Measurements from ENCODE around the gene PACRG. TPM values are rescaled to one million over a fixed set of nuclear protein-coding genes. Genes with fewer than 3 reads are reported as not detected.

The PACRG gene
- total RNA-seq, 1 experiment from 2014 or later, result 0.44 TPM

DNA sequence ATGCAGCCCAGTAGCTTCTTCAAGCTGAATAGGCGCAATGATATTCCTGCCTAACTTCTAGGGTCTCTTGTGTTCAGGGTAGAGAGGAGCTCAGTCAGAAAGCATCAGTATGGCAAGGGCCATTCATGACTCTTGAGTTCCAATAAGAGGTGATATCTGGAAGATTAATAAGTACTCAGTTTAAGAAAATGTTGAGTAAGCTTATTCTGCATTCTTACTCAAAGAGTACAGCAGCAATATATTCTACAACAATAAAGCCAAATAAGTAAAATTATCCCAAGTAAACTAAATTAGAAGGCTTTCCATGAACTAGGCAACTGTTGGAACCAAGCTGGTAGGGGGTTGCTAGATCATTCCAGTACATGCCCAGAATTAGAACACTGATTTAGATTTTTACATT is 303.2 kb downstream of the PACRG start:
- H3K36me3 Mint-ChIP-seq, result peaks cover 13% of the 10 kb centered on the region
- CTCF ChIA-PET, result no interaction called here
- no peaks in the 10 kb centered on the region for H3K27me3 Mint-ChIP-seq (ENCODE audit: low read depth)
- ATAC-seq (no peak), DNase-seq (ENCODE audit: low spot score) (no peak)
- peaks cover 12% of the 10 kb centered on the region for H3K4me1 Mint-ChIP-seq
- no peak overlapping the region for H3K27ac Mint-ChIP-seq
- TF ChIP-seq, protein P1, sequence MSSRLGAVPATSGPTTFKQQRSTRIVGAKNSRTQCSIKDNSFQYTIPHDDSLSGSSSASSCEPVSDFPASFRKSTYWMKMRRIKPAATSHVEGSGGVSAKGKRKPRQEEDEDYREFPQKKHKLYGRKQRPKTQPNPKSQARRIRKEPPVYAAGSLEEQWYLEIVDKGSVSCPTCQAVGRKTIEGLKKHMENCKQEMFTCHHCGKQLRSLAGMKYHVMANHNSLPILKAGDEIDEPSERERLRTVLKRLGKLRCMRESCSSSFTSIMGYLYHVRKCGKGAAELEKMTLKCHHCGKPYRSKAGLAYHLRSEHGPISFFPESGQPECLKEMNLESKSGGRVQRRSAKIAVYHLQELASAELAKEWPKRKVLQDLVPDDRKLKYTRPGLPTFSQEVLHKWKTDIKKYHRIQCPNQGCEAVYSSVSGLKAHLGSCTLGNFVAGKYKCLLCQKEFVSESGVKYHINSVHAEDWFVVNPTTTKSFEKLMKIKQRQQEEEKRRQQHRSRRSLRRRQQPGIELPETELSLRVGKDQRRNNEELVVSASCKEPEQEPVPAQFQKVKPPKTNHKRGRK (CRISPR knock-in tag; IDR thresholded peaks at IDR 0.05; ENCODE audit: borderline replicate concordance), result no peak
- no peak for TF ChIP-seq CDX4 (CRISPR knock-in tag; IDR thresholded peaks at IDR 0.05; ENCODE audit: borderline replicate concordance)
- TF ChIP-seq, protein P2, sequence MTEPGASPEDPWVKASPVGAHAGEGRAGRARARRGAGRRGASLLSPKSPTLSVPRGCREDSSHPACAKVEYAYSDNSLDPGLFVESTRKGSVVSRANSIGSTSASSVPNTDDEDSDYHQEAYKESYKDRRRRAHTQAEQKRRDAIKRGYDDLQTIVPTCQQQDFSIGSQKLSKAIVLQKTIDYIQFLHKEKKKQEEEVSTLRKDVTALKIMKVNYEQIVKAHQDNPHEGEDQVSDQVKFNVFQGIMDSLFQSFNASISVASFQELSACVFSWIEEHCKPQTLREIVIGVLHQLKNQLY (CRISPR knock-in tag; IDR thresholded peaks at IDR 0.05), result no peak
- no peak for TF ChIP-seq E2F4 (CRISPR knock-in tag; IDR thresholded peaks at IDR 0.05; ENCODE audit: borderline replicate concordance, low read depth)
- no peak for TF ChIP-seq ZNF121 (CRISPR knock-in tag; IDR thresholded peaks at IDR 0.05)
- TF ChIP-seq ZNF138 (CRISPR knock-in tag; conservative IDR thresholded peaks at IDR 0.05), result no peak
- no peak for TF ChIP-seq ZNF532 (CRISPR knock-in tag; IDR thresholded peaks at IDR 0.05; ENCODE audit: borderline replicate concordance)
- TF ChIP-seq CTCF (IDR thresholded peaks at IDR 0.05), result no peak
- TF ChIP-seq SP1 (CRISPR knock-in tag; conservative IDR thresholded peaks at IDR 0.05), result no peak
- TF ChIP-seq AR (CRISPR knock-in tag; IDR thresholded peaks at IDR 0.05), result no peak
- TF ChIP-seq ZNF671 (CRISPR knock-in tag; IDR thresholded peaks at IDR 0.05), result no peak
- TF ChIP-seq FOXJ3 (CRISPR knock-in tag; IDR thresholded peaks at IDR 0.05; ENCODE audit: borderline replicate concordance), result no peak
- TF ChIP-seq, protein P3, sequence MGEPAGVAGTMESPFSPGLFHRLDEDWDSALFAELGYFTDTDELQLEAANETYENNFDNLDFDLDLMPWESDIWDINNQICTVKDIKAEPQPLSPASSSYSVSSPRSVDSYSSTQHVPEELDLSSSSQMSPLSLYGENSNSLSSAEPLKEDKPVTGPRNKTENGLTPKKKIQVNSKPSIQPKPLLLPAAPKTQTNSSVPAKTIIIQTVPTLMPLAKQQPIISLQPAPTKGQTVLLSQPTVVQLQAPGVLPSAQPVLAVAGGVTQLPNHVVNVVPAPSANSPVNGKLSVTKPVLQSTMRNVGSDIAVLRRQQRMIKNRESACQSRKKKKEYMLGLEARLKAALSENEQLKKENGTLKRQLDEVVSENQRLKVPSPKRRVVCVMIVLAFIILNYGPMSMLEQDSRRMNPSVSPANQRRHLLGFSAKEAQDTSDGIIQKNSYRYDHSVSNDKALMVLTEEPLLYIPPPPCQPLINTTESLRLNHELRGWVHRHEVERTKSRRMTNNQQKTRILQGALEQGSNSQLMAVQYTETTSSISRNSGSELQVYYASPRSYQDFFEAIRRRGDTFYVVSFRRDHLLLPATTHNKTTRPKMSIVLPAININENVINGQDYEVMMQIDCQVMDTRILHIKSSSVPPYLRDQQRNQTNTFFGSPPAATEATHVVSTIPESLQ (CRISPR knock-in tag; IDR thresholded peaks at IDR 0.05), result no peak
- TF ChIP-seq ZBTB21 (CRISPR knock-in tag; IDR thresholded peaks at IDR 0.05; ENCODE audit: borderline replicate concordance), result no peak
- TF ChIP-seq, protein P4, sequence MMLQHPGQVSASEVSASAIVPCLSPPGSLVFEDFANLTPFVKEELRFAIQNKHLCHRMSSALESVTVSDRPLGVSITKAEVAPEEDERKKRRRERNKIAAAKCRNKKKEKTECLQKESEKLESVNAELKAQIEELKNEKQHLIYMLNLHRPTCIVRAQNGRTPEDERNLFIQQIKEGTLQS (CRISPR knock-in tag; conservative IDR thresholded peaks at IDR 0.05), result no peak
- no peak for TF ChIP-seq ZNF219 (CRISPR knock-in tag; IDR thresholded peaks at IDR 0.05; ENCODE audit: borderline replicate concordance)
- no peak for TF ChIP-seq NR2C2 (CRISPR knock-in tag; IDR thresholded peaks at IDR 0.05)
- POLR2A ChIA-PET, result no interaction called here
- peaks cover 52% of the 10 kb centered on the region for H3K9me3 Mint-ChIP-seq
- H3K4me3 Mint-ChIP-seq, result no peak overlapping the region
